Sigmoid colon (tissue), 7 donors: ENCODE data around the gene AIFM2. TPM values are rescaled to one million over a fixed set of nuclear protein-coding genes. Genes with fewer than 3 reads are reported as not detected.

Experiments
- DNase-seq: peaks from one replicate; pipeline ENCODE4 v3.0.0-alpha.2; 2019
- H3K27ac ChIP-seq, 4 donors: fragments of 200-600 bp; sonication (generic); one replicate each; pipeline ENCODE4 v1.5.1; 2016 to 2019; ENCODE audit warnings: mild to moderate bottlenecking in 1 of 4
- H3K27me3 ChIP-seq, 3 donors: fragments of 200-600 bp; sonication (generic); one replicate each; pipeline ENCODE4 v1.5.1; 2019; ENCODE audit warnings: mild to moderate bottlenecking in 1 of 3
- H3K36me3 ChIP-seq, 4 donors: fragments of 200-600 bp; sonication (generic); one replicate each; pipeline ENCODE4 v1.5.1; 2016 to 2019
- H3K4me1 ChIP-seq, 4 donors: fragments of 200-600 bp; sonication (generic); one replicate each; pipeline ENCODE4 v1.5.1; 2017 to 2019
- H3K4me3 ChIP-seq, 4 donors: fragments of 200-600 bp; sonication (generic); one replicate each; pipeline ENCODE4 v1.5.1; 2017 to 2019; ENCODE audit warnings: mild to moderate bottlenecking in 2 of 4, moderate library complexity in 1 of 4
- H3K9me3 ChIP-seq, 4 donors: fragments of 200-600 bp in 3 of 4; sonication (generic) in 3 of 4; one replicate each; pipeline versions ENCODE4 v1.5.1 to v1.6.1; 2013 to 2019
- EP300 ChIP-seq, 4 donors: sonication (generic); formaldehyde crosslinking; IDR thresholded peaks; one replicate each; pipeline ENCODE4 v1.6.1; 2017; ENCODE audit warnings: antibody characterized with exemption in 4 of 4
- POLR2A ChIP-seq, 2 donors: fragments of 450-650 bp; IDR thresholded peaks; one replicate each; pipeline ENCODE4 v1.6.1; 2016; ENCODE audit warnings: antibody characterized with exemption in 2 of 2, mild to moderate bottlenecking in 2 of 2, moderate library complexity in 2 of 2
- POLR2AphosphoS5 ChIP-seq, 4 donors: sonication (generic); formaldehyde crosslinking; IDR thresholded peaks; one replicate each; pipeline ENCODE4 v1.6.1; 2017; ENCODE audit warnings: antibody characterized with exemption in 4 of 4
- WGBS, 2 donors: extraction: QIAGEN DNeasy Blood & Tissue Kit; methylation state at CpG; one replicate each; pipeline ENCODE4 v1.1.7; 2013; 5-methylcytosine and 5-hydroxymethylcytosine counted together
- intact Hi-C: fragments of 100-400 bp; cut with DNase I; formaldehyde crosslinking; loops from one replicate; pipeline ENCODE4 v1.15.1; 2023
- polyA plus RNA-seq, 3 donors: library from polyadenylated mRNA; stranded (reverse); fragments of 200-250 nt; gene quantifications; one replicate each; pipeline ENCODE4 v1.2.3, GENCODE V29; 2013
- total RNA-seq, 4 donors: library from RNA; depleted of rRNA; stranded (reverse); fragments of >200 nt; gene quantifications; one replicate each; pipeline ENCODE4 v1.1.0, GENCODE V29; 2016
- TF ChIP-seq, protein P1 (sequence below), 4 experiments: fragments of 450-650 bp in 3 of 4; fragments of 200-600 bp in 1 of 4; IDR thresholded peaks; one replicate each; pipeline ENCODE4 v1.5.1; 2016 to 2019; ENCODE audit warnings: antibody characterized with exemption in 4 of 4, mild to moderate bottlenecking in 3 of 4, moderate library complexity in 2 of 4
- donor health status: healthy with polysubstance abuse.
- donor health status: Bipolar disorder and iron deficiency.
- donor health status: healthy.

The AIFM2 gene
- total and polyA plus RNA-seq, 7 donors = 10.2 to 26.8 (median 11.7) TPM

DNA sequence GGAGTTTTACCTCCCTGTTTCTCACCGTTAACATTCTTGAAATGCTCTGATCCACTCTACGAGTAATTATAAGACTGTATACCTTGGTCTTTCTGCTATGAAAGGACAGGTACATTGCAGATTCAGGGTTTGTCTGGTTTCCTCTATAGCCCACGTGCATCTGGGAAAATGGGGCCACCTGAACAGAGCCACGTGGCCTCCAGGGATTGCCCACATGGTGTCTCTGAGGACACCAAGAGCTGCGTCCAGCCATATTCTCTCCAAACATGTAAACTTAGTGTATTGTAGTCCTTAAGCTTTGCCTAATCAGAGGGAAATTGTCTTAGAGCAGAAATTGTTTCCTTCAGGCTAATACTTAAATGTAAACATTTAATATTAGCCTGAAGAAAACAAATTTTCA, 63.3 kb downstream of the AIFM2 start:
- no peaks in the 10 kb centered on the region for H3K4me1 ChIP-seq
- WGBS, 2 donors = 45 to 74% methylated on average over 5 of the region's 5 CpGs
- no peaks in the 10 kb centered on the region for H3K27me3 ChIP-seq
- no peak for DNase-seq
- H3K27ac ChIP-seq = no peak overlapping the region
- no peak overlapping the region for H3K4me3 ChIP-seq
- intact Hi-C loops = no loop called here
- no peaks in the 10 kb centered on the region for H3K9me3 ChIP-seq
- no peaks in the 10 kb centered on the region for H3K36me3 ChIP-seq
- TF ChIP-seq POLR2AphosphoS5 (IDR thresholded peaks at IDR 0.05) (no peak), POLR2A (IDR thresholded peaks at IDR 0.05) (no peak), EP300 (IDR thresholded peaks at IDR 0.05) (no peak)
- TF ChIP-seq, protein P1, sequence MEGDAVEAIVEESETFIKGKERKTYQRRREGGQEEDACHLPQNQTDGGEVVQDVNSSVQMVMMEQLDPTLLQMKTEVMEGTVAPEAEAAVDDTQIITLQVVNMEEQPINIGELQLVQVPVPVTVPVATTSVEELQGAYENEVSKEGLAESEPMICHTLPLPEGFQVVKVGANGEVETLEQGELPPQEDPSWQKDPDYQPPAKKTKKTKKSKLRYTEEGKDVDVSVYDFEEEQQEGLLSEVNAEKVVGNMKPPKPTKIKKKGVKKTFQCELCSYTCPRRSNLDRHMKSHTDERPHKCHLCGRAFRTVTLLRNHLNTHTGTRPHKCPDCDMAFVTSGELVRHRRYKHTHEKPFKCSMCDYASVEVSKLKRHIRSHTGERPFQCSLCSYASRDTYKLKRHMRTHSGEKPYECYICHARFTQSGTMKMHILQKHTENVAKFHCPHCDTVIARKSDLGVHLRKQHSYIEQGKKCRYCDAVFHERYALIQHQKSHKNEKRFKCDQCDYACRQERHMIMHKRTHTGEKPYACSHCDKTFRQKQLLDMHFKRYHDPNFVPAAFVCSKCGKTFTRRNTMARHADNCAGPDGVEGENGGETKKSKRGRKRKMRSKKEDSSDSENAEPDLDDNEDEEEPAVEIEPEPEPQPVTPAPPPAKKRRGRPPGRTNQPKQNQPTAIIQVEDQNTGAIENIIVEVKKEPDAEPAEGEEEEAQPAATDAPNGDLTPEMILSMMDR (IDR thresholded peaks at IDR 0.05) = no peak

DNA sequence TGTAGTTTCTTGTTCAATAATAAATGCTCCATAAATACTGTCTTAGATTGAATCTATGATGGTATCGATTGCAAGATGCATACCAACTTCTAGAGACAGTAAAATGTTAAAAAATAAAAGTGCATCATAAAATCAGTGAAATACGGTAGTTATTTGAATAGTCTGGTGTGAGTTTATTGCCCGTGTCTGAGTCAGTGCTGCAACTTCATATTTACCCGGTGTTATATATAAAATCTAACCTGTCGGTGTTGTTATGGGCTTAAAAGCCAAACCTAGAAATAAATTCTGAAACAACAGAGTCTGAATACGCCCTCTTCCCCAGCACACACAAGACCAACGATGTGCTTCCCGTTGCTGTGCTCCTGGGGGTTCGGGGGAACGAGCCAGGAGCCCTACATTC, 63.7 kb downstream of the AIFM2 start:
- Histone ChIP-seq H3K27me3 (no peaks in the 10 kb centered on the region), H3K4me3 (no peak overlapping the region), H3K36me3 (no peaks in the 10 kb centered on the region), H3K27ac (no peak overlapping the region), H3K9me3 (no peaks in the 10 kb centered on the region), H3K4me1 (no peaks in the 10 kb centered on the region)
- intact Hi-C loops = no loop called here
- no peak for DNase-seq
- TF ChIP-seq, protein P1 (IDR thresholded peaks at IDR 0.05) = no peak
- TF ChIP-seq POLR2AphosphoS5 (IDR thresholded peaks at IDR 0.05) = no peak
- TF ChIP-seq EP300 (IDR thresholded peaks at IDR 0.05) = no peak
- TF ChIP-seq POLR2A (IDR thresholded peaks at IDR 0.05) = no peak
- WGBS, 2 donors = 22 to 73% methylated on average over 10 of the region's 10 CpGs

DNA sequence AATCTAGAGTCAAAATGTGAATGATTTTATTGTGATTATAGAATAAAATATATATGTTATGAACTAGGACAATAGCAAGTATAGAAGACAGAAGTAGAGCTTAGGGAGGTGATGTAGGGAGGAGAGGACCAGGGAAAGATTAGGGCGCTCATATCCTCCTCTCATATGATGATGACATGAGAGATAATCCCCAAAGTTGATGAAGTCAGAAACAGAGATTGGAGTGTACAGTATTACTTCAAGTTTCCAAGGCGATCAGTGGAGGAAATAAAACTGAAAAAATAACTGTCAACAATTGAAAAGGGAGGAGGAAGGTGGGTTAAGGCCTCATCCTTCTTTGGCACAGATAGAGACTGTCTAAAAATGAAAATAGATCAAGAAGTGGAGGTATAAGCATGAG, 65.0 kb downstream of the AIFM2 start:
- 87% methylated on average over 2 of the region's 2 CpGs for WGBS, 2 donors
- TF ChIP-seq POLR2A (IDR thresholded peaks at IDR 0.05) (no peak), EP300 (IDR thresholded peaks at IDR 0.05) (no peak), POLR2AphosphoS5 (IDR thresholded peaks at IDR 0.05) (no peak)
- TF ChIP-seq, protein P1 (IDR thresholded peaks at IDR 0.05) = no peak
- intact Hi-C loops = no loop called here
- no peaks in the 10 kb centered on the region for H3K9me3 ChIP-seq
- H3K4me1 ChIP-seq = no peaks in the 10 kb centered on the region
- H3K27me3 ChIP-seq = no peaks in the 10 kb centered on the region
- H3K27ac ChIP-seq = no peak overlapping the region
- no peaks in the 10 kb centered on the region for H3K36me3 ChIP-seq
- no peak for DNase-seq
- no peak overlapping the region for H3K4me3 ChIP-seq

DNA sequence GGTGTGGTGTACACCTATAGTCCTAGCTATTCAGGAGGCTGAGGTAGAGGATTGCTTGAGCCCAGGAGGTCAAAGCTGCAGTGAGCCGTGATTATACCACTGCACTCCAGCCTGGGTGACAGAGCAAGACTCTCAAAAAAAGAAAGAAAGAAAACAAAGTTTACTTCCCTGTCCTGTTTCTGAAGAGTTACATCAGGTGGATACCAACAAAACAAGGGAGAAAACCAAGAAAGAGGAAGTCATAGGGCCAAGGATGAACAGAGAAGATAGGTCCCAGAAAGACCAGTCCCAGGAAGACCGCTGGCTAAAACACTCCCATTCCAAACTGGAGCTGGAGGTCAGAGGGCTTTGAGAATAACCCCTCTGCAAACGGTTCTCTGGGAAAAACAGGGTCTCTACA, 66.4 kb downstream of the AIFM2 start:
- WGBS, 2 donors = 88 to 90% methylated on average over 3 of the region's 3 CpGs
- Histone ChIP-seq H3K9me3 (no peaks in the 10 kb centered on the region), H3K36me3 (no peaks in the 10 kb centered on the region), H3K27me3 (no peaks in the 10 kb centered on the region), H3K4me3 (no peak overlapping the region), H3K27ac (no peak overlapping the region), H3K4me1 (no peaks in the 10 kb centered on the region)
- TF ChIP-seq, protein P1 (IDR thresholded peaks at IDR 0.05) = no peak
- TF ChIP-seq POLR2A (IDR thresholded peaks at IDR 0.05) (no peak), POLR2AphosphoS5 (IDR thresholded peaks at IDR 0.05) (no peak), EP300 (IDR thresholded peaks at IDR 0.05) (no peak)
- intact Hi-C loops = no loop called here
- DNase-seq = no peak

DNA sequence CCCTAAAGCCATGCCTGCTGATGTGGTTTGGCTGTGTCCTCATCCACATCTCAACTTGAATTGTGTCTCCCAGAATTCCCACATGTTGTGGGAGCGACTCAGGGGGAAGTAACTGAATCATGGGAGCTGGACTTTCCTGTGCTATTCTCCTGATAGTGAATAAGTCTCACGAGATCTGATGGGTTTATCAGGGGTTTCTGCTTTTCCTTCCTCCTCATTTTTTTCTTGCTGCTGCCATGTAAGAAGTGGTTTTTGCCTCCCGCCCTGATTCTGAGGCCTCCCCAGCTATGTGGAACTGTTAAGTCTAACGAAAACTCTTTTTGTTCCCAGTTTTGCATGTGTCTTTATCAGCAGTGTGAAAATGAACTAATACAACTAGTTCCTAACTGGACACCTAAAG, 68.1 kb downstream of the AIFM2 start:
- H3K36me3 ChIP-seq = no peaks in the 10 kb centered on the region
- WGBS, 2 donors = 84 to 90% methylated on average over 4 of the region's 4 CpGs

More for the DNA sequence above, 68.1 kb downstream of the AIFM2 start:
- Histone ChIP-seq H3K27ac (no peak overlapping the region), H3K27me3 (no peaks in the 10 kb centered on the region), H3K9me3 (no peaks in the 10 kb centered on the region), H3K4me1 (no peaks in the 10 kb centered on the region), H3K4me3 (no peak overlapping the region)
- TF ChIP-seq POLR2A (IDR thresholded peaks at IDR 0.05) (no peak), POLR2AphosphoS5 (IDR thresholded peaks at IDR 0.05) (no peak), EP300 (IDR thresholded peaks at IDR 0.05) (no peak)
- TF ChIP-seq, protein P1 (IDR thresholded peaks at IDR 0.05) = no peak
- intact Hi-C loops = no loop called here
- DNase-seq = no peak
